ENCODE results near the gene LHFPL2.

The LHFPL2 gene

GRCh38 chr5:78666041-78666444, 17.5 kb upstream of the LHFPL2 start:
- no peak for DNase-seq

- no peak for DNase-seq
These were observed 17.0 kb upstream of the LHFPL2 start for GRCh38 chr5:78665534-78665933.

- no peak for DNase-seq
These were observed 13.8 kb upstream of the LHFPL2 start for GRCh38 chr5:78662323-78662722.

GRCh38 chr5:78661691-78662090, 13.1 kb upstream of the LHFPL2 start:
- no peak for DNase-seq

- no peak for DNase-seq
These were observed 12.5 kb upstream of the LHFPL2 start for GRCh38 chr5:78661044-78661443.

- DNase-seq = no peak
These were observed 11.8 kb upstream of the LHFPL2 start for GRCh38 chr5:78660401-78660800.

GRCh38 chr5:78659714-78660113, 11.1 kb upstream of the LHFPL2 start:
- DNase-seq = no peak

- DNase-seq = no peak
These were observed 10.5 kb upstream of the LHFPL2 start for GRCh38 chr5:78659114-78659513.

GRCh38 chr5:78657201-78657600, 8.6 kb upstream of the LHFPL2 start:
- DNase-seq = no peak

- DNase-seq = no peak
These were observed 7.2 kb upstream of the LHFPL2 start for GRCh38 chr5:78655746-78656290.

- no peak for DNase-seq
These were observed 5.8 kb upstream of the LHFPL2 start for GRCh38 chr5:78654386-78654785.

- no peak for DNase-seq
These were observed 5.3 kb upstream of the LHFPL2 start for GRCh38 chr5:78653681-78654366.

GRCh38 chr5:78653031-78653430, 4.5 kb upstream of the LHFPL2 start:
- no peak for DNase-seq

- DNase-seq = no peak
These were observed 2.9 kb upstream of the LHFPL2 start for GRCh38 chr5:78651468-78651867.

GRCh38 chr5:78650531-78650930, 2.0 kb upstream of the LHFPL2 start:
- no peak for DNase-seq

GRCh38 chr5:78649861-78650496, 1.4 kb upstream of the LHFPL2 start:
- DNase-seq = no peak

GRCh38 chr5:78649211-78649695, 681 bp upstream of the LHFPL2 start:
- DNase-seq = no peak

GRCh38 chr5:78647838-78648358, 674 bp downstream of the LHFPL2 start:
- DNase-seq = no peak

GRCh38 chr5:78647351-78647818, 1.2 kb downstream of the LHFPL2 start:
- no peak for DNase-seq

- no peak for DNase-seq
These were observed 3.8 kb downstream of the LHFPL2 start for GRCh38 chr5:78644741-78645300.

- DNase-seq = no peak
These were observed 4.4 kb downstream of the LHFPL2 start for GRCh38 chr5:78644129-78644528.

- DNase-seq = no peak
These were observed 5.9 kb downstream of the LHFPL2 start for GRCh38 chr5:78642701-78643100.

- no peak for DNase-seq
These were observed 7.7 kb downstream of the LHFPL2 start for GRCh38 chr5:78640662-78641474.
